Thymus (tissue), 11 donors: ENCODE measurements around the gene C12orf57. TPM values are rescaled to one million over a fixed set of nuclear protein-coding genes. Genes with fewer than 3 reads are reported as not detected.

ENCODE experiments used
- DNase-seq, 9 donors: peaks; one replicate each; pipeline ENCODE4 v3.0.0-alpha.2; 2013; ENCODE audit warnings: low spot score in 9 of 9, low read depth in 6 of 9, missing footprints in 1 of 9
- H3K27ac ChIP-seq, 2 donors: one replicate each; pipeline ENCODE4 v1.5.1; 2013; ENCODE audit warnings: control low read depth in 1 of 2, low read depth in 1 of 2, low read length in 1 of 2, mild to moderate bottlenecking in 1 of 2, moderate library complexity in 1 of 2
- H3K27me3 ChIP-seq, 2 donors: one replicate each; pipeline ENCODE4 v1.5.1; 2013; ENCODE audit warnings: low read length in 1 of 2; ENCODE audit not compliant: control insufficient read depth in 2 of 2, insufficient read depth in 1 of 2
- H3K36me3 ChIP-seq, 2 donors: one replicate each; pipeline ENCODE4 v1.5.1; 2013; ENCODE audit warnings: low read length in 1 of 2, mild to moderate bottlenecking in 1 of 2, moderate library complexity in 1 of 2; ENCODE audit not compliant: control insufficient read depth in 2 of 2, insufficient read depth in 2 of 2
- H3K4me1 ChIP-seq, 2 donors: one replicate each; pipeline ENCODE4 v1.5.1; 2013; ENCODE audit warnings: low read length in 2 of 2; ENCODE audit not compliant: control insufficient read depth in 2 of 2, insufficient read depth in 2 of 2
- H3K4me3 ChIP-seq, 2 donors: one replicate each; pipeline ENCODE4 v1.5.1; 2013; ENCODE audit warnings: low read length in 2 of 2, control low read depth in 1 of 2, mild to moderate bottlenecking in 1 of 2
- H3K9me3 ChIP-seq, 2 donors: one replicate each; pipeline ENCODE4 v1.5.1; 2013; ENCODE audit warnings: low read length in 1 of 2, mild to moderate bottlenecking in 1 of 2; ENCODE audit not compliant: control insufficient read depth in 2 of 2, insufficient read depth in 1 of 2
- WGBS: extraction: QIAGEN DNeasy Blood & Tissue Kit; methylation state at CpG from one replicate; pipeline ENCODE4 v1.1.7; 2013; 5-methylcytosine and 5-hydroxymethylcytosine counted together
- polyA plus RNA-seq: library from polyadenylated mRNA; stranded (reverse); fragments of 200-250 nt; gene quantifications from one replicate; pipeline ENCODE4 v1.2.3, GENCODE V29; 2013
- total RNA-seq: library from RNA; stranded (reverse); fragments of 120-200 nt; gene quantifications from one replicate; pipeline ENCODE4 v1.2.4, GENCODE V29; 2013
- donor health status: healthy.

C12orf57 gene
- total and polyA plus RNA-seq, 2 donors, result 421 to 446 TPM

DNA sequence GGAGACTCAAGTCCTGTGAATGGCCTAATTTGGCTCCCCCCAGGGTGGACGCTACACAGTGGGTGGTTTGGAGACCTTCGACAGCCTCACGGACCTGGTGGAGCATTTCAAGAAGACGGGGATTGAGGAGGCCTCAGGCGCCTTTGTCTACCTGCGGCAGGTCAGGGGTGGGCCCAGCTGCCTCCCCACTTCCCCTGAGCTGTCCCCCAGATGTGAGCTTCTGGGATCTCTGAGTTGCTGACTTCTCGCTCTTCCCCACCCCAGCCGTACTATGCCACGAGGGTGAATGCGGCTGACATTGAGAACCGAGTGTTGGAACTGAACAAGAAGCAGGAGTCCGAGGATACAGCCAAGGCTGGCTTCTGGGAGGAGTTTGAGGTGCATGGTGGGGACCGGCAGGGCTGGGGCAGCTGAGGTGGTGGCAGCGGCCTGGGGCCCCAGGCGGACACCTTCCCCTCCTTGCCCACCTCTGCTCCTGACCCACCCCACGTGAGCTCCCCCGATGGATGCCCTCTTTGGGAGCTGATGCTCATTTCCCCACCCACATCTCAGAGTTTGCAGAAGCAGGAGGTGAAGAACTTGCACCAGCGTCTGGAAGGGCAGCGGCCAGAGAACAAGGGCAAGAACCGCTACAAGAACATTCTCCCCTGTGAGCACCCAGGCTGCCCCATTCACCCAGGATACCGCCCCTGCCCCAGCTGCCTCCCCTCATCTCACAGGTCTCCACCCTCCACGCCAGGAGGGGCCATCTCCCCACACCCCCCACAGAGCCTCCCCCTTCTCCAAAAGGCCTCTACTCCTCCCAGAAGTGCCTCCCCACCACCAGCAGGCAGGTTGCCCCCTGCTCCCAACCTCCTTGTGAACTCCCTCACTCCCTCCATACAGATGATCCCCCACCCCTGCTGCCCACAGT, 11.5 kb downstream of the C12orf57 start:
- peaks cover 58 to 69% of the 10 kb centered on the region in 2 donors for H3K36me3 ChIP-seq
- H3K4me3 ChIP-seq, result no peak overlapping the region
- H3K27me3 ChIP-seq, result no peaks in the 10 kb centered on the region
- no peak for DNase-seq
- no peaks in the 10 kb centered on the region for H3K9me3 ChIP-seq
- 96% methylated on average over 22 of the region's 22 CpGs for WGBS
- H3K4me1 ChIP-seq, result peaks cover 58 to 99% of the 10 kb centered on the region in 2 donors
- no peak overlapping the region for H3K27ac ChIP-seq

DNA sequence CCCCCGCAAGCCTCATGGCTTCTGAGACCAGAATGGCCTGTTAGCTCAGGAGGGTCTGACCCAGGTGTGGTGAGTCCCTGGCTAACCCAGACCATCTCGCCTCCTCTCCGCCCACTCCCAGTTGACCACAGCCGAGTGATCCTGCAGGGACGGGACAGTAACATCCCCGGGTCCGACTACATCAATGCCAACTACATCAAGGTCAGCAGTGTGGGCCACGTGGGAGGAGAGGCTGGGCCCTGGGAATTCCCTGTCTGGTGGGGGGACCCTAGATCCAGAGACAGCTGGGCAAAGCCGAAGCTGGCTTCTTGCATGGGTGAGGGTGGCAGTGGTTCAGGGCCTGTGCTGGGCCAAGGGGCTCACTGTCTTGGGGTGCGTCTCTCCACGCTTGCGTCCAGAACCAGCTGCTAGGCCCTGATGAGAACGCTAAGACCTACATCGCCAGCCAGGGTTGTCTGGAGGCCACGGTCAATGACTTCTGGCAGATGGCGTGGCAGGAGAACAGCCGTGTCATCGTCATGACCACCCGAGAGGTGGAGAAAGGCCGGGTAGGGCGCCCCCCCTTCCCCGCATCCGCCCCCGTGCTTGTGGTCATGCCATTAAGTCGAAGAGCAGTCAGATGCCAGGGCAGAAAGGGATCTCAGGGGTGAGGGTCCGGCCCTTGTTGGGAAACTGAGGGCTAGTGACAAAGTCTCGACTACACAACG, 12.4 kb downstream of the C12orf57 start:
- no peak overlapping the region for H3K27ac ChIP-seq

DNA sequence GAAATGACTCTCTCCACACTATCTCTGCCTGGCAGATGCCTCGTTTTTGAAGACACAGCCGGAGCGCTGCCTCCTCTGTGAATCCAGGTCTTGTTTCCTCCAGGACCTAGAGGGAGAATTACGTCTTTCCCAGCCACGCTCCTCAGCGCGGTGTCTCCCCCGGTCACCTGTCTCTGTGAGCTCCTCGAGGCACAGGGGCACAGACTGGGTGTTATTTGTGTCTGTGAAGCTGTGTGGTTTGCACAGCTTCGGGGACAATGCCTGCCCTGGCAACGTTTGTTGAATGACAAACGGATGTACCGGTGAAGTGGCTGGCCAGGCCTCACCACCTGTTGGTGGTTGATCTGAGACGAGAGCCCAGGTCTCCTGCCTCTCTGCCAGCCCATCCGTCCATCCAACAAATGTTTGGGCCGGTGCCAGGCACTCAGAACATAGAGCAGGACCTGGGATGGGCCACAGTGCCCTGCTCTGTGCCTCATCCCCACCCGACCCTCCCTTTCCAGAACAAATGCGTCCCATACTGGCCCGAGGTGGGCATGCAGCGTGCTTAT, 13.4 kb downstream of the C12orf57 start:
- H3K9me3 ChIP-seq, result no peaks in the 10 kb centered on the region
- H3K27ac ChIP-seq, result no peak overlapping the region
- no peak overlapping the region for H3K4me3 ChIP-seq
- no peaks in the 10 kb centered on the region for H3K27me3 ChIP-seq
- H3K4me1 ChIP-seq, result peaks cover 63 to 99% of the 10 kb centered on the region in 2 donors
- peaks cover 71 to 83% of the 10 kb centered on the region in 2 donors for H3K36me3 ChIP-seq
- 96% methylated on average over 20 of the region's 20 CpGs for WGBS
- DNase-seq, result no peak

More for the DNA sequence above, 12.4 kb downstream of the C12orf57 start:
- DNase-seq, result no peak
- no peaks in the 10 kb centered on the region for H3K27me3 ChIP-seq
- H3K4me1 ChIP-seq, result peaks cover 56 to 99% of the 10 kb centered on the region in 2 donors
- WGBS, result 88% methylated on average over 28 of the region's 28 CpGs
- H3K9me3 ChIP-seq, result no peaks in the 10 kb centered on the region
- H3K36me3 ChIP-seq, result peaks cover 66 to 78% of the 10 kb centered on the region in 2 donors
- no peak overlapping the region for H3K4me3 ChIP-seq

DNA sequence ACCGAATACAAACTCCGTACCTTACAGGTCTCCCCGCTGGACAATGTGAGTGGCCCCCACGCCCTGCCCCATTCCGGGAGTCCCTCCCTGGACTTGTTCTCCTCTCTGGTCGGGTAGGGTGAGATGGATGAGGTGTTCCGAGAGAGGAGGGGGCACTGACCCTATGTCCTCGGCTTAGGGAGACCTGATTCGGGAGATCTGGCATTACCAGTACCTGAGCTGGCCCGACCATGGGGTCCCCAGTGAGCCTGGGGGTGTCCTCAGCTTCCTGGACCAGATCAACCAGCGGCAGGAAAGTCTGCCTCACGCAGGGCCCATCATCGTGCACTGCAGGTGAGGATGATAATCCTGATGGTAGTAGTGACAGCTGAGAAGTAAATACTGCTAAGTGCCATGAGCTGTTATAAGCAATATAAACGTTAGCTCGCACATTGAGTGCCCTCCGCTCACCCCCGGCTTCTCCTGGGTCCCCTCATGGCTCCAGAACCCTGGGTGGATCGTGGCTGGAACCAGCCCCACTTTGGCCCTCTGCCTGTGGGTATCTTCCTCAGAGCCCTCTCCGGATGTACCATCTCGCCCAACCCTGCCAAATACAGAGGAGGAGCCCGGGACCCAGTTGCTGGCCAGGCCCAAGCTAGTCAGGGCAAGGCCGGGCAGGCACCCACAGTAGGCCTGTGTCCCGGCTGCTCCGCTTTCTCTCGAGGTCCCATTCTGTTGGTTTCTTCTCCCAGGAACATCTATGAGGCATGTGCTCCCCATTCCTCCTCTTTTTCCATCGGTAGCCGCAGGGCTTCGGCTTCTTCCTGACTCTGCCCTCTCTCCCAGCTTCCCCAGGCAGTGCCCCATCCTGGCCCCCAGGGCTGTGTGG, 14.2 kb downstream of the C12orf57 start:
- peaks cover 68 to 99% of the 10 kb centered on the region in 2 donors for H3K4me1 ChIP-seq
- peak overlapping the region; percentile 45 to 93 for H3K27ac ChIP-seq
- peaks cover 0 to 7% of the 10 kb centered on the region in 2 donors for H3K9me3 ChIP-seq
- no peak for DNase-seq
- peak overlapping the region in 1 of 2 donors; percentile 28 for H3K4me3 ChIP-seq
- WGBS, result 93% methylated on average over 28 of the region's 28 CpGs
- no peaks in the 10 kb centered on the region for H3K27me3 ChIP-seq
- peaks cover 71 to 80% of the 10 kb centered on the region in 2 donors for H3K36me3 ChIP-seq

DNA sequence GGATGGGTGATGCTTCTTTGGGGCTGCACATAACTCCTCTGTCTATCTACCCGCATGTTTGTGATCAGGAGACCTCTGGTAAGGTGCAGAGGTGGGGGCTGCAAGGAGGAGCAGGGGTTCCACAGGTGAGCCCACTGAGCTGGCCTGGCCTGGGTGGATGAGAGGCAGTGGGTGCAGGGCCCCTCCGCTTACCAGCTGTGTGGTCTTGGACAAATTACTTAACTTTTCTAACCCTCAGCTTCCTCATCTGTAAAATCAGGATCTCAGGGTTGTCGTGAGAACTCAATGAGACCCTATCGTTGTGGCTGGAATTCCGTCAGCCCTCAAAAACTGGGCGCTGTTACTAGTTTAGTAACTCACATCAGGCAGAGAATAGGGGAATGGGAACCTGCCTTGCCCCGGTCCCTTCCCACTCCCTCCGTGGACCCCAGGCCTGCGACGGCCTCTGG, 14.8 kb downstream of the C12orf57 start:
- DNase-seq, result peak in 1 of 9 donors; percentile 31
- peaks cover 71 to 76% of the 10 kb centered on the region in 2 donors for H3K36me3 ChIP-seq
- peaks cover 68 to 94% of the 10 kb centered on the region in 2 donors for H3K4me1 ChIP-seq
- peaks cover 0 to 7% of the 10 kb centered on the region in 2 donors for H3K9me3 ChIP-seq
- H3K4me3 ChIP-seq, result peak overlapping the region; percentile 28 to 38
- peak overlapping the region; percentile 68 to 93 for H3K27ac ChIP-seq
- WGBS, result 28% methylated on average over 10 of the region's 10 CpGs
- no peaks in the 10 kb centered on the region for H3K27me3 ChIP-seq

DNA sequence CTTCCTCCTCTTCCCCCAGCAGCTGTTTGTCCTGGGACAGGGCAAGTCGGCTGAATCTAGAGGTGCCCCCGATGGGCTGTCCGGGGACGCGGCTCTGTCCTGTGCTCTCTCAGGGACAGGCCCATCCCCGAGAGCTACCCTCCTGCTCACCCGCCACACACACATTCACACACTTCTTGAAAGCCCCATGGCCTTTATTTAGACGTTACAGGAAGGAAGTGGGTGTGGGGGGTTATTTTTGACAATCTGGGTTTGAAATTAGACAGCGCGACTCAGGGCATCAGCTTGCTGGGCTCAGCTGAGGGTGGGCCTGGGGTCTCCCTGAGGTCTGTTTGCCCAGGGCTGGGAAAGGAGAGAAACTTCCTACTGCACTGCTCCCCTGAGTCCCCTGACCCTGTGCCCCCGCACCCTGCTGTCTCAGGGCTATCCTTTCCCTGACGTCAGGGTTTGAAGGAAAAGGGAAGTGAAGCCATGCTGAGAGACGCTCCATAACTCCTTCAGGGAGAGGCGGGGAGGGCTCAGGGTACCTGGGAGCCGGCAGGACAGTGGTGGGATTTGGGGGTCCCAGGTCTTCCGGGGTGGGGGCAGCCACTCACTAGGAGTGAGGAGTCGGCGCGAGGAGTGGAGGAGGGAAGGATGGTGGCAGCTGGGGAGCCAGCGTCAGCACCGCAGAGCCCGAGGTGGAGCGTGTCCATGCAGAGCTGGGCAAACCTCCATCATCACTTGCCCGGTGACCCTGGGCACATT, 15.4 kb downstream of the C12orf57 start:
- peaks cover 66 to 88% of the 10 kb centered on the region in 2 donors for H3K4me1 ChIP-seq

DNA sequence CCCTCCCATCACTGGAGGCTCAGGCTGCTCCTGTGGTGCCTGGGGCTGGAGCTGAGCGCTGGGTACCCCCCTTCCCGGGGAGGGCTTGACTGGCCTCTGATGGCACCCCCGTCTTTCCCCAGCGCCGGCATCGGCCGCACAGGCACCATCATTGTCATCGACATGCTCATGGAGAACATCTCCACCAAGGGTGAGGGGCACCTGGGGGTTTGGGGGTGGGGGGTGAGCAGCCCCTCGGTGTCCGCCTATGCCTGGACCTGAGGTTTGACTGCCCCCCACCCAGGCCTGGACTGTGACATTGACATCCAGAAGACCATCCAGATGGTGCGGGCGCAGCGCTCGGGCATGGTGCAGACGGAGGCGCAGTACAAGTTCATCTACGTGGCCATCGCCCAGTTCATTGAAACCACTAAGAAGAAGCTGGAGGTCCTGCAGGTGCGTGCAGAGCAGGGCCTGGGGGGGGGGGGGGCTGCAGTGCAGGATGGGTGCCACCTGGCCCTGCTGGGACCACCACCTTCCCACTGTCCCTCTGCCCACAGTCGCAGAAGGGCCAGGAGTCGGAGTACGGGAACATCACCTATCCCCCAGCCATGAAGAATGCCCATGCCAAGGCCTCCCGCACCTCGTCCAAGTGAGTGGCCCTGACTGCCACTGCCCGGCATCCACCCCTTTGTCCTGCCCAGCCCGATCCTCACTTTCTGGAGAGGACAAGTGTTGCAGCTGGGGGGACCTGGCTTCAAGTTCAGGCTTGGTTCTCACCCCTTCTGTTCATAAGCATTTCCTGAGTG, 16.2 kb downstream of the C12orf57 start:
- no peak overlapping the region for H3K4me3 ChIP-seq
- H3K27ac ChIP-seq, result peak overlapping the region; percentile 68 to 69
- peaks cover 65 to 81% of the 10 kb centered on the region in 2 donors for H3K36me3 ChIP-seq
- H3K27me3 ChIP-seq, result no peaks in the 10 kb centered on the region
- peaks cover 58 to 87% of the 10 kb centered on the region in 2 donors for H3K4me1 ChIP-seq
- 93% methylated on average over 26 of the region's 26 CpGs for WGBS
- no peak for DNase-seq
- H3K9me3 ChIP-seq, result peaks cover 0 to 7% of the 10 kb centered on the region in 2 donors

More for the DNA sequence above, 15.4 kb downstream of the C12orf57 start:
- Histone ChIP-seq H3K4me3 (peak overlapping the region; percentile 28 to 38), H3K36me3 (peaks cover 71 to 78% of the 10 kb centered on the region in 2 donors), H3K9me3 (peaks cover 0 to 7% of the 10 kb centered on the region in 2 donors), H3K27me3 (no peaks in the 10 kb centered on the region), H3K27ac (peak overlapping the region; percentile 68 to 93)
- WGBS, result 33% methylated on average over 24 of the region's 24 CpGs
- DNase-seq, result peak in 3 of 9 donors; percentile 60 to 84 (median 67)
